Mesenchymal stem cell (in vitro differentiated cells and primary cell): ENCODE data around the gene CUTC.
"Not testable (repeated sequence)": the region's sequence is repeated elsewhere in the genome, so short reads cannot be mapped to it uniquely, and the experiment has no call there.

Experiments used
- DNase-seq: peaks from one replicate; pipeline ENCODE4 v3.0.0-alpha.2; 2013
- H2AFZ ChIP-seq: one replicate; pipeline ENCODE4 v1.6.1; 2013; ENCODE audit warnings: low read depth, mild to moderate bottlenecking, control low read depth, inconsistent platforms, low read length, moderate library complexity
- H2AK5ac ChIP-seq: 2 replicates; pipeline ENCODE4 v1.6.1; 2013; ENCODE audit warnings: low read length, moderate library complexity, mild to moderate bottlenecking, inconsistent platforms; ENCODE audit not compliant: severe bottlenecking
- H2BK120ac ChIP-seq: one replicate; pipeline ENCODE4 v1.6.1; 2013; ENCODE audit warnings: low read depth, mild to moderate bottlenecking, inconsistent platforms, low read length, moderate library complexity
- H2BK12ac ChIP-seq, 2 experiments: one replicate each; pipeline ENCODE4 v1.6.1; 2013; ENCODE audit warnings: inconsistent platforms in 2 of 2, low read length in 2 of 2, mild to moderate bottlenecking in 2 of 2, moderate library complexity in 2 of 2, control low read depth in 1 of 2
- H2BK15ac ChIP-seq: one replicate; pipeline ENCODE4 v1.6.1; 2013; ENCODE audit warnings: mild to moderate bottlenecking, low read depth, inconsistent platforms; ENCODE audit not compliant: poor library complexity, severe bottlenecking
- H2BK5ac ChIP-seq: 2 replicates; pipeline ENCODE4 v1.6.1; 2013; ENCODE audit warnings: low read depth, mild to moderate bottlenecking, low read length, control low read depth, inconsistent platforms; ENCODE audit not compliant: poor library complexity, severe bottlenecking
- H3K14ac ChIP-seq, 2 experiments: one replicate each; pipeline ENCODE4 v1.6.1; 2013; ENCODE audit warnings: inconsistent platforms in 2 of 2, low read length in 2 of 2, control low read depth in 1 of 2, mild to moderate bottlenecking in 1 of 2, moderate library complexity in 1 of 2
- H3K18ac ChIP-seq, 2 experiments: one replicate each; pipeline ENCODE4 v1.6.1; 2013; ENCODE audit warnings: inconsistent platforms in 2 of 2, low read length in 2 of 2, control low read depth in 1 of 2, low read depth in 1 of 2, mild to moderate bottlenecking in 1 of 2
- H3K23ac ChIP-seq, 2 experiments: one replicate each; pipeline ENCODE4 v1.6.1; 2013; ENCODE audit warnings: inconsistent platforms in 2 of 2, low read length in 2 of 2, mild to moderate bottlenecking in 2 of 2, moderate library complexity in 2 of 2, control low read depth in 1 of 2
- H3K27ac ChIP-seq: 2 replicates; pipeline ENCODE4 v1.5.1; 2013; ENCODE audit warnings: mild to moderate bottlenecking, moderate library complexity, low read length, control low read depth, inconsistent platforms; ENCODE audit not compliant: poor library complexity, severe bottlenecking
- H3K27me3 ChIP-seq, 2 experiments: 2 replicates each; pipeline versions ENCODE4 v1.6.1 to v1.7.0; 2013; ENCODE audit warnings: low read length in 2 of 2, mild to moderate bottlenecking in 2 of 2, moderate library complexity in 2 of 2, control low read depth in 1 of 2, inconsistent platforms in 1 of 2; ENCODE audit not compliant: control insufficient read depth in 1 of 2, insufficient read depth in 1 of 2
- H3K36me3 ChIP-seq, 2 experiments: 2 replicates each; pipeline versions ENCODE4 v1.6.1 to v1.7.0; 2013; ENCODE audit warnings: low read length in 2 of 2, control low read depth in 1 of 2, inconsistent platforms in 1 of 2, low read depth in 1 of 2, mild to moderate bottlenecking in 1 of 2; ENCODE audit not compliant: insufficient read depth in 2 of 2, control insufficient read depth in 1 of 2
- H3K4ac ChIP-seq, 2 experiments: one replicate each; pipeline ENCODE4 v1.6.1; 2013; ENCODE audit warnings: inconsistent platforms in 2 of 2, low read length in 2 of 2, mild to moderate bottlenecking in 2 of 2, moderate library complexity in 2 of 2, control low read depth in 1 of 2, low read depth in 1 of 2
- H3K4me1 ChIP-seq: 2 replicates; pipeline ENCODE4 v1.6.1; 2013; ENCODE audit warnings: low read depth, low read length, control low read depth; ENCODE audit not compliant: control insufficient read depth, insufficient read depth
- H3K4me2 ChIP-seq: 2 replicates; pipeline ENCODE4 v1.6.1; 2013; ENCODE audit warnings: low read length, mild to moderate bottlenecking, inconsistent platforms; ENCODE audit not compliant: poor library complexity, severe bottlenecking
- H3K4me3 ChIP-seq, 2 experiments: 2 replicates each; pipeline versions ENCODE4 v1.5.1 to v1.7.0; 2013; ENCODE audit warnings: low read length in 2 of 2, mild to moderate bottlenecking in 2 of 2, control low read depth in 1 of 2, low read depth in 1 of 2; ENCODE audit not compliant: insufficient read depth in 1 of 2
- H3K79me1 ChIP-seq: replicated peaks from 2 replicates; pipeline ENCODE4 v1.6.1; 2013; ENCODE audit warnings: mild to moderate bottlenecking, control low read depth, low read length, inconsistent platforms; ENCODE audit not compliant: poor library complexity, severe bottlenecking
- H3K9ac ChIP-seq: 2 replicates; pipeline ENCODE4 v1.7.0; 2013; ENCODE audit warnings: mild to moderate bottlenecking, low read length, moderate library complexity
- H3K9me3 ChIP-seq: 2 replicates; pipeline ENCODE4 v1.7.0; 2013; ENCODE audit warnings: mild to moderate bottlenecking, low read length; ENCODE audit not compliant: control insufficient read depth
- H4K8ac ChIP-seq: one replicate; pipeline ENCODE4 v1.6.1; 2013; ENCODE audit warnings: inconsistent platforms, mild to moderate bottlenecking, low read length, moderate library complexity
- H4K91ac ChIP-seq: one replicate; pipeline ENCODE4 v1.6.1; 2013; ENCODE audit warnings: mild to moderate bottlenecking, low read length, inconsistent platforms
- WGBS: methylation state at CpG from one replicate; pipeline ENCODE4 v1.1.7; 2013; ENCODE audit warnings: mixed read lengths; 5-methylcytosine and 5-hydroxymethylcytosine counted together

CUTC gene

GRCh38 chr10:99734111-99734510 lies 2.1 kb downstream of the CUTC start:
- not testable (repeated sequence) for H2BK15ac ChIP-seq, H3K23ac ChIP-seq, H3K27me3 ChIP-seq, H2BK120ac ChIP-seq, DNase-seq, H3K27ac ChIP-seq, H2AFZ ChIP-seq, H3K14ac ChIP-seq, H4K8ac ChIP-seq, H3K4ac ChIP-seq, H3K4me2 ChIP-seq, H2BK12ac ChIP-seq, H2AK5ac ChIP-seq, H4K91ac ChIP-seq, H3K9me3 ChIP-seq, H2BK5ac ChIP-seq, H3K18ac ChIP-seq
- Histone ChIP-seq H3K36me3 (peaks cover 7 to 44% of the 10 kb centered on the region in 2 experiments), H3K79me1 (peaks cover 15% of the 10 kb centered on the region), H3K4me1 (peaks cover 11% of the 10 kb centered on the region), H3K9ac (peak overlapping the region; percentile 98), H3K4me3 (peak overlapping the region in 1 of 2 experiments; percentile 98)
- WGBS = 99% methylated on average over 7 of the region's 10 CpGs

DNA sequence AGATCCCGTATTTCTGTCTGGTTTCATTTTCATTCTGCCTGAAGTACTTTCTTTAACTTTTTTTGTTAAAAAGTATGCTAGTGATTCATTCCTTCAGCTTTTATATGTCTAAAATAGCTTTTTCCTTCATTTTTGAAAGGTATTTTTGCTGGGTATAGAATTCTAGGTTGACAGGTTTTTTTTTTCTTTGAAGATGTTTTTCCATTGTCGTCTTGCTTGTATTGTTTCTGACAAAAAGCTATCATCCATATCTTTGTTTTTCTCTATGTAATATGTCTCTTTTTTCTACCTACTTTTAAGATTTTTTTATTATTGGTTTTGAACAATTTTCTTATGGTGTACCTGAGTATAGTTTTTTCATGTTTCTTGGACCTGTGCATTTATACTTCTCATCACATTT lies 8.2 kb downstream of the CUTC start:
- Histone ChIP-seq H3K9me3 (peaks cover 29% of the 10 kb centered on the region), H2BK12ac (no peak overlapping the region), H3K4ac (no peak overlapping the region), H3K27ac (no peak overlapping the region), H3K4me2 (no peak overlapping the region), H2BK120ac (no peak overlapping the region), H2AFZ (no peak overlapping the region), H3K18ac (no peak overlapping the region), H3K9ac (no peak overlapping the region), H4K8ac (no peak overlapping the region), H3K14ac (no peak overlapping the region), H4K91ac (no peak overlapping the region), H3K27me3 (no peaks in the 10 kb centered on the region), H3K4me3 (no peak overlapping the region), H2BK5ac (no peak overlapping the region), H3K36me3 (peaks cover 7 to 84% of the 10 kb centered on the region in 2 experiments), H3K79me1 (peaks cover 5% of the 10 kb centered on the region), H2AK5ac (no peak overlapping the region), H2BK15ac (no peak overlapping the region), H3K4me1 (no peaks in the 10 kb centered on the region), H3K23ac (no peak overlapping the region)
- no CpG with 5 or more reads among the region's 2 CpGs for WGBS
- DNase-seq = no peak

- H4K8ac ChIP-seq = no peak overlapping the region
- H3K4me1 ChIP-seq = no peaks in the 10 kb centered on the region
- H3K4me2 ChIP-seq = no peak overlapping the region
- no peak overlapping the region for H3K27ac ChIP-seq
- H3K23ac ChIP-seq = no peak overlapping the region
- H3K9ac ChIP-seq = peak overlapping the region; percentile 1
- H3K79me1 ChIP-seq = peaks cover 4% of the 10 kb centered on the region
- no peaks in the 10 kb centered on the region for H3K27me3 ChIP-seq
- H3K18ac ChIP-seq = no peak overlapping the region
- H3K9me3 ChIP-seq = peaks cover 29% of the 10 kb centered on the region
- DNase-seq = no peak
- H3K4ac ChIP-seq = no peak overlapping the region
- H2BK120ac ChIP-seq = no peak overlapping the region
- H3K4me3 ChIP-seq = peak overlapping the region in 1 of 2 experiments; percentile 19
- no peak overlapping the region for H2BK5ac ChIP-seq
- H3K14ac ChIP-seq = no peak overlapping the region
- peaks cover 7 to 88% of the 10 kb centered on the region in 2 experiments for H3K36me3 ChIP-seq
- H4K91ac ChIP-seq = no peak overlapping the region
- 96% methylated on average over 2 of the region's 3 CpGs for WGBS
- H2AK5ac ChIP-seq = no peak overlapping the region
- H2BK15ac ChIP-seq = no peak overlapping the region
- no peak overlapping the region for H2AFZ ChIP-seq
- no peak overlapping the region for H2BK12ac ChIP-seq
Observed at GRCh38 chr10:99740933-99741559, 9.0 kb downstream of the CUTC start.

GRCh38 chr10:99742254-99742653 lies 10.2 kb downstream of the CUTC start:
- peak overlapping the region in 1 of 2 experiments; percentile 50 for H3K4me3 ChIP-seq
- no peak overlapping the region for H3K27ac ChIP-seq
- H3K14ac ChIP-seq = no peak overlapping the region
- no peak overlapping the region for H3K18ac ChIP-seq
- peaks cover 9 to 86% of the 10 kb centered on the region in 2 experiments for H3K36me3 ChIP-seq
- H3K4ac ChIP-seq = no peak overlapping the region
- H2BK120ac ChIP-seq = no peak overlapping the region
- H3K79me1 ChIP-seq = peaks cover 6% of the 10 kb centered on the region
- no peak overlapping the region for H3K4me2 ChIP-seq
- no peak overlapping the region for H3K23ac ChIP-seq
- H2AFZ ChIP-seq = no peak overlapping the region
- H2BK15ac ChIP-seq = no peak overlapping the region
- H4K91ac ChIP-seq = no peak overlapping the region
- no peaks in the 10 kb centered on the region for H3K4me1 ChIP-seq
- no peak overlapping the region for H4K8ac ChIP-seq
- no peak for DNase-seq
- H2BK5ac ChIP-seq = no peak overlapping the region
- H3K9me3 ChIP-seq = peaks cover 29% of the 10 kb centered on the region
- H3K9ac ChIP-seq = peak overlapping the region; percentile 48
- H2AK5ac ChIP-seq = no peak overlapping the region
- H3K27me3 ChIP-seq = no peaks in the 10 kb centered on the region
- no peak overlapping the region for H2BK12ac ChIP-seq
